ENCODE measurements around the gene THSD7A. TPM values are rescaled to one million over a fixed set of nuclear protein-coding genes. Genes with fewer than 3 reads are reported as not detected.

Gene THSD7A
- total RNA-seq, 1 experiment from 2014 or later: not detected

DNA sequence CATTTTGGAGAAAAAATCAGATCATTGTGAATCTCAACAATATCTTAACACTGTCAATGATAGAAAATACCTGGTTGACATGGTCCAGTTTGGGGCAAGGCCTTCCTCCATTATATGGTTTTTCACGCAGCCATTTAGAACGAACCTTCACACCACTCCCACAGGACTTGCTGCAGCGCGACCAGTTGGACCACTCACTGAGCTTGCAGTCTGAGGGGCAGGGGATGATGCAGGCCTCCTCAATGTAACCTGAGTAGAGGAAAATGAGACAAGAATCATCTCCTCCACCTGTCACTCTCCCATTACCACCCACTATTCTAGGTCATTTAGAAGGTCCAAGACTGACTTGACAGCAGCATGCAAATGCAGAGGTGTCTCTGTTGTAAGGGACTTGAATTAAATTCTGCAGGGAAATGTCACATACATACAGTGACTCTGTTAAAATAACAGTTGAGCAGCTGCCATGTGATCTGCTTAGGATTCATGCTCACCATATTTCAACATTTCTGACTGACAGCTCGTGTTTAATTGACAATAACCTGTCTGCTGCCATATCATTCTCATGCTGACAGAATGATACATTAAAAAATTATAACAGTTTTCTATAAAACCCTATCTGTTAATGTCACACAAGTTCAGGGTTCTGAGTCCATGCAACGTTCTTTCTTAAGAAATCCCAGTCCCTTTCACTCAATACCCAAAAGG, 403.0 kb downstream of the THSD7A start:
- peaks cover 7% of the 10 kb centered on the region for H3K36me3 Mint-ChIP-seq (ENCODE audit: insufficient read depth, unreplicated experiment)
- H3K27ac Mint-ChIP-seq (ENCODE audit: low read depth, unreplicated experiment): no peak overlapping the region
- H3K4me3 Mint-ChIP-seq (ENCODE audit: unreplicated experiment): no peak overlapping the region
- TF ChIP-seq, protein P1, sequence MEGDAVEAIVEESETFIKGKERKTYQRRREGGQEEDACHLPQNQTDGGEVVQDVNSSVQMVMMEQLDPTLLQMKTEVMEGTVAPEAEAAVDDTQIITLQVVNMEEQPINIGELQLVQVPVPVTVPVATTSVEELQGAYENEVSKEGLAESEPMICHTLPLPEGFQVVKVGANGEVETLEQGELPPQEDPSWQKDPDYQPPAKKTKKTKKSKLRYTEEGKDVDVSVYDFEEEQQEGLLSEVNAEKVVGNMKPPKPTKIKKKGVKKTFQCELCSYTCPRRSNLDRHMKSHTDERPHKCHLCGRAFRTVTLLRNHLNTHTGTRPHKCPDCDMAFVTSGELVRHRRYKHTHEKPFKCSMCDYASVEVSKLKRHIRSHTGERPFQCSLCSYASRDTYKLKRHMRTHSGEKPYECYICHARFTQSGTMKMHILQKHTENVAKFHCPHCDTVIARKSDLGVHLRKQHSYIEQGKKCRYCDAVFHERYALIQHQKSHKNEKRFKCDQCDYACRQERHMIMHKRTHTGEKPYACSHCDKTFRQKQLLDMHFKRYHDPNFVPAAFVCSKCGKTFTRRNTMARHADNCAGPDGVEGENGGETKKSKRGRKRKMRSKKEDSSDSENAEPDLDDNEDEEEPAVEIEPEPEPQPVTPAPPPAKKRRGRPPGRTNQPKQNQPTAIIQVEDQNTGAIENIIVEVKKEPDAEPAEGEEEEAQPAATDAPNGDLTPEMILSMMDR (IDR thresholded peaks at IDR 0.05; ENCODE audit: unreplicated experiment): no peak
- CTCF ChIA-PET: interaction anchor here (0.8 to 1.2 kb wide), 2 partner anchors 14 to 402 kb away, joined by 3 to 6 read pairs; partner anchors contain the start of gene THSD7A
- BruUV-seq (replicated peaks): no TSS peak
- H3K4me1 Mint-ChIP-seq (ENCODE audit: insufficient read depth, unreplicated experiment): no peaks in the 10 kb centered on the region
- no peaks in the 10 kb centered on the region for H3K27me3 Mint-ChIP-seq (ENCODE audit: insufficient read depth, unreplicated experiment)
- no peaks in the 10 kb centered on the region for H3K9me3 Mint-ChIP-seq (ENCODE audit: unreplicated experiment)
- intact Hi-C loops (cut with micrococcal nuclease): loop anchor here (5.0 kb wide), 1 partner anchor 1068 kb away; no protein-coding TSS in a partner anchor
- POLR2A ChIA-PET: no interaction called here
- no peak for DNase-seq (ENCODE audit: unreplicated experiment)

DNA sequence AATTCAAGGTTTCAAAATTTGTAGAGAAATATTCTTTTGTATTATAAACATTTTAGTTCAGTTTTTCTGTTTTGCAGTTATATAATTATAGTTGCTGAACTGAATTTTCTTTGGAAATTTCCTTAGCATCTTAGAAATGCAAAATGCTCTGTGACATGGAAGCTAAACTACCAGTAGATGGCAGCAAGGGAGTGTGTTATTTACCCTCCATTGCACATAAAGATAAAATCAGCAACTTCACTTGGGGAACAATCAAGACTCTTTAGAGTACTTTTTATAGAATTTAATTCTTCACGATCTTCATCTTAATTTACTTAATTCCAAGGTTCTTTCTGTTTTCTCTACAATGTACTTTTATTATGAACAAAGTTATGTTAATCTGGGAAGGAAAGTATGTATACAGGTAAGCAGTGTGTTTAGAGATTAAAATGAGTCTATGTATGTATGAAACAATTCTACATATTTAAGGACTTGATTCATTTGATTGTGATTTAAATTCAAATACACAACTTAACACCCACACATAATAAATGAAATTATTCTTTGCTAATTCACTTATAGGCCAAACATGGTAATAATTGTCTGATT, 404.2 kb downstream of the THSD7A start:
- Mint-ChIP-seq H3K9me3 (ENCODE audit: unreplicated experiment) (no peaks in the 10 kb centered on the region), H3K27ac (ENCODE audit: low read depth, unreplicated experiment) (no peak overlapping the region), H3K36me3 (ENCODE audit: insufficient read depth, unreplicated experiment) (peaks cover 7% of the 10 kb centered on the region), H3K4me3 (ENCODE audit: unreplicated experiment) (no peak overlapping the region), H3K27me3 (ENCODE audit: insufficient read depth, unreplicated experiment) (no peaks in the 10 kb centered on the region), H3K4me1 (ENCODE audit: insufficient read depth, unreplicated experiment) (no peaks in the 10 kb centered on the region)
- peak; percentile 67 for DNase-seq (ENCODE audit: unreplicated experiment)
- intact Hi-C loops (cut with micrococcal nuclease): loop anchor here (1.0 to 5.0 kb wide), 5 partner anchors 130 to 1070 kb away; no protein-coding TSS in a partner anchor
- TF ChIP-seq, protein P1 (IDR thresholded peaks at IDR 0.05; ENCODE audit: unreplicated experiment): peak; percentile 59
- ChIA-PET POLR2A (interaction anchor here (1.3 kb wide), 1 partner anchor 406 kb away, joined by 5 read pairs; no protein-coding TSS in a partner anchor), CTCF (interaction anchor here (0.7 to 1.3 kb wide), 3 partner anchors 11 to 895 kb away, joined by 3 to 4 read pairs (median 3); no protein-coding TSS in a partner anchor)
- no TSS peak for BruUV-seq (replicated peaks)

DNA sequence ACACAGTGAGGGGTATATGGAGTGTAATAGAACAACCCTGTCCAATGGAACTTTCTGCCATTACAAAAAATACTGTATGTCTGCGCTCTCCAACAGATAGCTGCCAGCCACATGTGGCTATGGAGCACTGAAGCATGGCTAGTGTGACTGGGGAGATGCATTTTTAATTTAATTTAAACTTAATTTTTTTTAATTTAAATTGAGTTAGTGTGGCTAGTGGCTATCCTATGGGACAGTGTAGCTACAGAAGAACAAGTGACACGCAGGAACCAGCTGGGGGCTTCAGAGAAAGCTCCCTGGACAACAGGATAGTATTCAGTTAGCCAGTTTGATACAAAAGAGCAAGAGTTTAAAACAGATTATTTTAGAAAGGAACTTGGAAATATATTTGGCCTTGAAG, 408.0 kb downstream of the THSD7A start:
- TF ChIP-seq, protein P1 (IDR thresholded peaks at IDR 0.05; ENCODE audit: unreplicated experiment): no peak
- no peaks in the 10 kb centered on the region for H3K27me3 Mint-ChIP-seq (ENCODE audit: insufficient read depth, unreplicated experiment)
- H3K9me3 Mint-ChIP-seq (ENCODE audit: unreplicated experiment): no peaks in the 10 kb centered on the region
- DNase-seq (ENCODE audit: unreplicated experiment): no peak
- H3K27ac Mint-ChIP-seq (ENCODE audit: low read depth, unreplicated experiment): no peak overlapping the region
- peaks cover 7% of the 10 kb centered on the region for H3K36me3 Mint-ChIP-seq (ENCODE audit: insufficient read depth, unreplicated experiment)
- no peaks in the 10 kb centered on the region for H3K4me1 Mint-ChIP-seq (ENCODE audit: insufficient read depth, unreplicated experiment)
- CTCF ChIA-PET: interaction anchor here (0.6 kb wide), 1 partner anchor 9 kb away, joined by 3 read pairs; no protein-coding TSS in a partner anchor
- H3K4me3 Mint-ChIP-seq (ENCODE audit: unreplicated experiment): no peak overlapping the region
- intact Hi-C loops (cut with micrococcal nuclease): no loop called here
- BruUV-seq (replicated peaks): no TSS peak
- POLR2A ChIA-PET: no interaction called here

DNA sequence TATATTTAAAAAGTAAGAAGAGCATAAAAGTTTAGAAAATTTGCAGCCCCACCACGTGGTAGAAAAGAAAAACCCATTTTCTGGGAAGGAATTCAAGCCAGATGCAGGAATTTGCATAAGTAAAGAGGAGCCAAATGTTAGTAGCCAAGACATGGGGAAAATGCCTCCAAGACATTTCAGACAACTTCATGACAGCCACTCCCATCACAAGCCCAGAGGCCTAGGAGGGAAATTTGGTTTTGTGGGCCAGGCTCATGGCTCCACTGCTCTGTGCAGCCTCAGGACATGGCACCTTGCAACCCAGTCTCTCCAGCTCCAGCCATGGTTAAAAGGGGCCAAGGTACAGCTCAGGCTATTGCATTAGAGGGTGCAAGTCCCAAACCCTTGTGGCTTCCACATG, 411.9 kb downstream of the THSD7A start:
- Mint-ChIP-seq H3K4me3 (ENCODE audit: unreplicated experiment) (no peak overlapping the region), H3K27me3 (ENCODE audit: insufficient read depth, unreplicated experiment) (no peaks in the 10 kb centered on the region), H3K4me1 (ENCODE audit: insufficient read depth, unreplicated experiment) (no peaks in the 10 kb centered on the region), H3K36me3 (ENCODE audit: insufficient read depth, unreplicated experiment) (no peaks in the 10 kb centered on the region), H3K9me3 (ENCODE audit: unreplicated experiment) (no peaks in the 10 kb centered on the region), H3K27ac (ENCODE audit: low read depth, unreplicated experiment) (no peak overlapping the region)
- intact Hi-C loops (cut with micrococcal nuclease): no loop called here
- DNase-seq (ENCODE audit: unreplicated experiment): no peak
- no TSS peak for BruUV-seq (replicated peaks)
- TF ChIP-seq, protein P1 (IDR thresholded peaks at IDR 0.05; ENCODE audit: unreplicated experiment): no peak
- POLR2A ChIA-PET: interaction anchor here (0.6 kb wide), 1 partner anchor 971 kb away, joined by 3 read pairs; no protein-coding TSS in a partner anchor
- CTCF ChIA-PET: interaction anchor here (0.6 to 1.2 kb wide), 3 partner anchors 884 to 1070 kb away, joined by 3 to 4 read pairs (median 4); no protein-coding TSS in a partner anchor

Data from MCF 10A (cell line).